PC-9 (cell line): ENCODE measurements around the gene BCL2.

Experiments
- EZH2 ChIP-seq: fragments of 200-600 bp; sonication (generic); IDR thresholded peaks from 2 replicates; pipeline ENCODE4 v1.8.0; 2017; ENCODE audit warnings: antibody characterized with exemption, low read depth
- TF ChIP-seq, protein P1 (sequence below): fragments of 200-600 bp; sonication (generic); conservative IDR thresholded peaks from 2 replicates; pipeline ENCODE4 v1.6.1; 2017; ENCODE audit warnings: mixed run types, antibody characterized with exemption, mild to moderate bottlenecking, moderate library complexity

DNA sequence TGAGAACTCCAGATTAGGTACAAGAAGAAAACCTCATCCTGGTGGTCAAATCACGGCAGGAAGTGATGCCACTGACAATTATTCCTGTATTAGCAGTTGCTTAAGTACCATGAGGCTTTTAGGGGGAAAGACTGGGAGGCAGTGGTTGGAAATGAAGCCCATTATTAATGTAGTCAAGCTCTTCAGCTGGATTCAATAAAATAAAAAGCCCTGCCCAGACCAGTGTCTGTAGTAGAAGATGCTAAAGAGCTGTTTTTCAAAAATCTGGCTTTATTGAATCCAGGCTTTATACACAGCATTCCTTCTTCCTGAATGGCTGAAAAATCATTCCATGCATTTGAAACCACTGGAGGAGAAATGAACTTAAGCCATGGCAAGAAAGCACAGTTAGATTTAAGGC is 155.2 kb downstream of the BCL2 start:
- TF ChIP-seq, protein P1, sequence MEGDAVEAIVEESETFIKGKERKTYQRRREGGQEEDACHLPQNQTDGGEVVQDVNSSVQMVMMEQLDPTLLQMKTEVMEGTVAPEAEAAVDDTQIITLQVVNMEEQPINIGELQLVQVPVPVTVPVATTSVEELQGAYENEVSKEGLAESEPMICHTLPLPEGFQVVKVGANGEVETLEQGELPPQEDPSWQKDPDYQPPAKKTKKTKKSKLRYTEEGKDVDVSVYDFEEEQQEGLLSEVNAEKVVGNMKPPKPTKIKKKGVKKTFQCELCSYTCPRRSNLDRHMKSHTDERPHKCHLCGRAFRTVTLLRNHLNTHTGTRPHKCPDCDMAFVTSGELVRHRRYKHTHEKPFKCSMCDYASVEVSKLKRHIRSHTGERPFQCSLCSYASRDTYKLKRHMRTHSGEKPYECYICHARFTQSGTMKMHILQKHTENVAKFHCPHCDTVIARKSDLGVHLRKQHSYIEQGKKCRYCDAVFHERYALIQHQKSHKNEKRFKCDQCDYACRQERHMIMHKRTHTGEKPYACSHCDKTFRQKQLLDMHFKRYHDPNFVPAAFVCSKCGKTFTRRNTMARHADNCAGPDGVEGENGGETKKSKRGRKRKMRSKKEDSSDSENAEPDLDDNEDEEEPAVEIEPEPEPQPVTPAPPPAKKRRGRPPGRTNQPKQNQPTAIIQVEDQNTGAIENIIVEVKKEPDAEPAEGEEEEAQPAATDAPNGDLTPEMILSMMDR = no peak
- no peak for TF ChIP-seq EZH2
